Measurements from ENCODE around the gene PPP1R27. TPM values are rescaled to one million over a fixed set of nuclear protein-coding genes. Genes with fewer than 3 reads are reported as not detected.
A peak's percentile ranks its signal among the peaks of the same experiment; 100 is the strongest.

PPP1R27 gene
- total and polyA plus RNA-seq, 12 donors, result 0.11 to 3.1 (median 0.69) TPM; not detected in 6

DNA sequence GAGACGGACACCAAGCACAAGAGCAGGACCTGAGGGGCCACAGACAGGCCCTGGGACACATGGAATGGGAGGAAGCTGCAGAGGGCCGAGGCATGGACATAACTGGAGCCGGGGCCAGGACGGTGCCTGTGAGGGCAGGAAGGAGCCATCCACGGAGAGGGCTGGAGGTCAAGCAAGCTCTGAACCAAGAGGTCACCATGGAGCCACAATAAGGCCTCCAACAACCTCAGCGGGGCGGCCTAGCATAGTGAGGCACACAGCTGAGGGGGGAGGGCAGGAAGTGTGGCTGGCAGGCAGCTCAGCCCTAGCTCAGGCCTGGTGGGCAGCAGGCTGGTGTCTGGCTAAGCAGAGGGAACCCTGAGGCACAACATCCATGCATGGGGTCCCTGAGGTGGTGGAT lies 6.2 kb downstream of the PPP1R27 start:
- H3K27me3 ChIP-seq, result no peaks in the 10 kb centered on the region
- 70 to 91% (median 71%) methylated on average over 5 to 7 of the region's 7 CpGs for WGBS, 4 donors
- TF ChIP-seq POLR2A (IDR thresholded peaks at IDR 0.05), result no peak
- TF ChIP-seq, protein P1, sequence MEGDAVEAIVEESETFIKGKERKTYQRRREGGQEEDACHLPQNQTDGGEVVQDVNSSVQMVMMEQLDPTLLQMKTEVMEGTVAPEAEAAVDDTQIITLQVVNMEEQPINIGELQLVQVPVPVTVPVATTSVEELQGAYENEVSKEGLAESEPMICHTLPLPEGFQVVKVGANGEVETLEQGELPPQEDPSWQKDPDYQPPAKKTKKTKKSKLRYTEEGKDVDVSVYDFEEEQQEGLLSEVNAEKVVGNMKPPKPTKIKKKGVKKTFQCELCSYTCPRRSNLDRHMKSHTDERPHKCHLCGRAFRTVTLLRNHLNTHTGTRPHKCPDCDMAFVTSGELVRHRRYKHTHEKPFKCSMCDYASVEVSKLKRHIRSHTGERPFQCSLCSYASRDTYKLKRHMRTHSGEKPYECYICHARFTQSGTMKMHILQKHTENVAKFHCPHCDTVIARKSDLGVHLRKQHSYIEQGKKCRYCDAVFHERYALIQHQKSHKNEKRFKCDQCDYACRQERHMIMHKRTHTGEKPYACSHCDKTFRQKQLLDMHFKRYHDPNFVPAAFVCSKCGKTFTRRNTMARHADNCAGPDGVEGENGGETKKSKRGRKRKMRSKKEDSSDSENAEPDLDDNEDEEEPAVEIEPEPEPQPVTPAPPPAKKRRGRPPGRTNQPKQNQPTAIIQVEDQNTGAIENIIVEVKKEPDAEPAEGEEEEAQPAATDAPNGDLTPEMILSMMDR (IDR thresholded peaks at IDR 0.05), result no peak
- no peaks in the 10 kb centered on the region for H3K9me3 ChIP-seq (replicated peaks in 1 of 3)
- H3K4me3 ChIP-seq, result no peak overlapping the region
- peaks cover 11 to 19% of the 10 kb centered on the region in 2 donors for H3K4me1 ChIP-seq (replicated peaks in 1 of 2)
- no peaks in the 10 kb centered on the region for H3K36me3 ChIP-seq (replicated peaks in 1 of 2)
- intact Hi-C loops (cut with DNase I), result no loop called here
- H3K27ac ChIP-seq, result peak overlapping the region in 1 of 5 donors; percentile 25
- DNase-seq, result no peak

DNA sequence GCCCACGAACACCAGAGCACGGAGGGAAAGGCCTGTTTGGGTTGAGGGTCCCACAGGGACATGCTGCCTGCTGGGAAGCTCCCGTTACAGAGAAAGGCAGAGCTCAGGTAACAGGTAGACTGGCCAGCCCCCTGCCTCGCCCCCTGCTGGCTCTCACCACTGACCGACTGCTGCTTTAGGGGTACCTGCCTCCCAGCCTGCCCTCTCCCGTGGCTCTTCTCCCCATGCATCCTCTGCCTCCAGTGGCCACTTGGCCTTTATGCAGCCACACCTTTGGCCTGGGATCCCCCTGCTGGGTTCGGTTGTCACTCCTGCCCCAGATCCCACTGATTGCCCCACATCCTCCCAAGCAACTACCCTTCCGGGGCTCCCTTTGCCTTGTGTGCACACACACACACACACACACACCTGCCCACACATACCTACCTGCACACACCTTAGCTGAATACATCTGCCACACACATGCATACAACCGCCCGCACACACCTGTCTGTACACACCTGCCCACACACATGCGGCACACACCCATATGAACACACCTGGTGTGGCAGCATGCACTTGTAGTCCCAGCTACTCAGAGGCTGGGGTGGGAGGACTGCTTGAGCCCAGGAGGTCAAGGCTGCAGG lies 8.9 kb downstream of the PPP1R27 start:
- Histone ChIP-seq H3K9me3 (replicated peaks in 1 of 3) (no peaks in the 10 kb centered on the region), H3K36me3 (replicated peaks in 1 of 2) (peaks cover 0 to 11% of the 10 kb centered on the region in 2 donors), H3K27me3 (no peaks in the 10 kb centered on the region), H3K4me3 (no peak overlapping the region), H3K4me1 (replicated peaks in 1 of 2) (peaks cover 14 to 20% of the 10 kb centered on the region in 2 donors), H3K27ac (no peak overlapping the region)
- WGBS, 4 donors, result 85 to 95% (median 89%) methylated on average over 8 to 11 of the region's 11 CpGs
- DNase-seq, result no peak
- TF ChIP-seq POLR2A (IDR thresholded peaks at IDR 0.05), result no peak
- TF ChIP-seq, protein P1 (IDR thresholded peaks at IDR 0.05), result no peak
- intact Hi-C loops (cut with DNase I), result no loop called here

DNA sequence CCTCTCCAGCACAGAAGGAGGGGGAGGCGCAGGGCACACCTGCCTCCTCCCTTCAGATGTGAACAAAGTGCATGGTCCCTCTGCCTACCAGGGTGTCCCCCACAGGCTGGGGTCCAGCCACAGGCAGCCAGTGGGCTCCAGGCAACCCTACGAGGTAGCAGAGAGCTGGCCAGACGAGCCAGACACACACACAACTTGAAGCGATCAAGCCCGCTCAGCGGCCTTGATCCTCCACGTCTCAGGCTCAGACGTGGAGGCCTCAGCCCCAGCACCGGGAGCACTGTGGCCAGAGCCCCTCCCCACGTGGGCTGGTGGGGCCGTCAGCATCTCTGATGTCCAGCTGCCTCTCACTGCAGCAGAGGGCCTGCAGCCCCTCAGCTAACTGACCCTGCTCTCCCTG lies 10.3 kb downstream of the PPP1R27 start:
- H3K4me1 ChIP-seq (replicated peaks in 1 of 2), result peaks cover 14 to 20% of the 10 kb centered on the region in 2 donors
- 60 to 100% (median 87%) methylated on average over 2 to 11 of the region's 11 CpGs for WGBS, 4 donors
- intact Hi-C loops (cut with DNase I), result loop anchor here in 1 of 2 donors (5.0 kb wide), 1 partner anchor 33 kb away; no protein-coding TSS in a partner anchor
- H3K27me3 ChIP-seq, result no peaks in the 10 kb centered on the region
- DNase-seq, result no peak
- TF ChIP-seq, protein P1 (IDR thresholded peaks at IDR 0.05), result no peak
- TF ChIP-seq POLR2A (IDR thresholded peaks at IDR 0.05), result no peak
- peaks cover 0 to 11% of the 10 kb centered on the region in 2 donors for H3K36me3 ChIP-seq (replicated peaks in 1 of 2)
- H3K9me3 ChIP-seq (replicated peaks in 1 of 3), result no peaks in the 10 kb centered on the region
- no peak overlapping the region for H3K27ac ChIP-seq
- no peak overlapping the region for H3K4me3 ChIP-seq

DNA sequence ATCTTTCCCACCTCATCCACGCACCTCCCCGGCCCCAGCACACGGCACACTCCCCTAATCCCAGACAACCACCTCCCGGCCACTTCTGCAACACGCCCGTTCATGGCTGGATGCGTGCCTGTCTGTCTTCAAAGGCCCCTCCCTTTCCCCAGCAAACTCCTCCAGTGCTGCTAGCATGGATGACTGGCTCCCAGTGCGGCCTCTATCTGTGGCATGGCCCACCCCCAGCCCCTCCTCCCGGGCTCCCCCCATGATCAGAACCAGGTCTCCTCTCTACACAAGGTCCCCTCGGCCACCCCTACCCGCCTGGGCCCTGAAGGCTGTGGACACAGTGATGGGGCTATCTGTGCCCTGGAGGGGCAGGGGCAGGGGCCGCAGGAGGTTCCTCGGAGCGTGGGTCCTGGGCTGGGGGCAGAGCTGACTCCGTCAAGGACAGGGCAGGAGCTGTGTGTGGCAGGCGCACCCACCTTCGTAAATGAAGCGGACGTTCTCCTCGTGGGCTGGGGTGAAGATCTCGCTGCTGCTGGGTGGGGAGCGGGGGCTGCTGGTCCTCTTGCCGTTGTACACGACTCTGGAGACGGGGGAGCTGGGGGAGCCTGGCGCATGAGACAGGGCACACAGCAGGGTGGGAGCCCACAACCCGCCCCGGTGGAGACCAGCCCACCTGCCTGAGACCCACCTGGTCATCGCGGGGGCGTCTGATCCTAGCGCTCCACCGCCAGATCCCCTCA lies 10.9 kb downstream of the PPP1R27 start:
- DNase-seq, result no peak
- Histone ChIP-seq H3K4me1 (replicated peaks in 1 of 2) (peaks cover 14 to 20% of the 10 kb centered on the region in 2 donors), H3K9me3 (replicated peaks in 1 of 3) (no peaks in the 10 kb centered on the region), H3K27ac (no peak overlapping the region), H3K4me3 (no peak overlapping the region), H3K27me3 (no peaks in the 10 kb centered on the region), H3K36me3 (replicated peaks in 1 of 2) (peaks cover 0 to 11% of the 10 kb centered on the region in 2 donors)
- 93 to 95% (median 95%) methylated on average over 16 to 33 of the region's 33 CpGs for WGBS, 4 donors
- TF ChIP-seq POLR2A (IDR thresholded peaks at IDR 0.05), result no peak
- TF ChIP-seq, protein P1 (IDR thresholded peaks at IDR 0.05), result no peak
- intact Hi-C loops (cut with DNase I), result loop anchor here in 1 of 2 donors (5.0 kb wide), 1 partner anchor 33 kb away; no protein-coding TSS in a partner anchor
